ENCODE data around the gene ANKRD2.

ANKRD2 gene

DNA sequence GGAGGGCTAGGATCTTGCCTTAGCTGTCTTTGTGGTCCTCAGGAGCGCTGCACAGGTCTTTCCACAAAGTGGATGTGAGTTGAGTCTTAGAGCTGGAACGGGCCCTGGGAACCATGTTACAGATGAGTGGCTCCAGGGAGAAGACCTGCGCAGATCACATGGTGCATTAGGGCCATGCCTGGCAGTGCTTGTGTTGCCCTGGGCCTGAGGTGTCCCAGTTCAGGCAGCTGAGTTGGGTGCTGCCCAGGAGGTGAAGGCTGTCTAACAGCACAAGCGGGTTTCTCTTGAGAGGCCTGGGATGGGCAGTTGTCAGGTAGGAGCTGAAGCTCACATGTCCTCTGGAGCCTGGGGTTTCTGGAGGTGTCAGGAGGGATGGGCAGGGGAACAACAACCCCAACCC, 33.7 kb upstream of the ANKRD2 start:
- FAIRE-seq (no peak), DNase-seq (ENCODE audit: insufficient read length, low spot score) (no peak)
- TF ChIP-seq POLR2A (IDR thresholded peaks at IDR 0.05; ENCODE audit: low read depth, low read length): no peak

DNA sequence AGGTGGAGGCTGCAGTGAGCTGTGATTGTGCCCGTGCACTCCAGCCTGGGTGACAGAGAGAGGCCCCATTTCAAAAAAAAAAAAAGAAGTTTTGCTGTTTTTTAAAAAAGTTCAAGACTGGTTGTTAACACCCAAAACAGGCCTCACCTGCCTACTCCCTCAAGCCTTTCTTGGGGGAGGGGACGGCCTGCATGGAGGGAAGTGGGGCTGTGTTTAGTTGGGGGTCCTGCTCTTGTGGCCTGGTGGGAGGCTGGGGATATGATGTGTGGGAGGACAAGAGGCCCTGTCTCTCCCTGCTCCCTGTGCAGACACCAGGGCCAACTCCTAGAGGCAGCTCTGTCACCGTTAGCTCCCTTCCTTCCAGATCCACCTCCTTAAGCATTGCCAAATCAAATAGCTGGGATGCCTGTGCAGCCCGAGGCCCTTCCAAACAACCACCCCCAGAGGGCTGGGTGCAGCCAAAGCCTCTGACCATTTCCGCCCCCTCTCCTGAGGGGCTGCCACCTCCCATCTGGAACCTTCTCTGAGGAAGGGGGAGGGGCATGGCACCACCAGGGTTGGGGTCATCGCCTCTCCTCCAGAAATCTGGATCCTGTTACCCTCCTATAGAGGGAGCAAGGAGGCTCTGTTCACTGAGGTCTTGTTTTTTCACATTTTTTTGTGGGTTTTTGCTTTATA, 32.9 kb upstream of the ANKRD2 start:
- no peak for TF ChIP-seq POLR2A (IDR thresholded peaks at IDR 0.05; ENCODE audit: low read depth, low read length)
- DNase-seq (ENCODE audit: insufficient read length, low spot score) (no peak), FAIRE-seq (no peak)

DNA sequence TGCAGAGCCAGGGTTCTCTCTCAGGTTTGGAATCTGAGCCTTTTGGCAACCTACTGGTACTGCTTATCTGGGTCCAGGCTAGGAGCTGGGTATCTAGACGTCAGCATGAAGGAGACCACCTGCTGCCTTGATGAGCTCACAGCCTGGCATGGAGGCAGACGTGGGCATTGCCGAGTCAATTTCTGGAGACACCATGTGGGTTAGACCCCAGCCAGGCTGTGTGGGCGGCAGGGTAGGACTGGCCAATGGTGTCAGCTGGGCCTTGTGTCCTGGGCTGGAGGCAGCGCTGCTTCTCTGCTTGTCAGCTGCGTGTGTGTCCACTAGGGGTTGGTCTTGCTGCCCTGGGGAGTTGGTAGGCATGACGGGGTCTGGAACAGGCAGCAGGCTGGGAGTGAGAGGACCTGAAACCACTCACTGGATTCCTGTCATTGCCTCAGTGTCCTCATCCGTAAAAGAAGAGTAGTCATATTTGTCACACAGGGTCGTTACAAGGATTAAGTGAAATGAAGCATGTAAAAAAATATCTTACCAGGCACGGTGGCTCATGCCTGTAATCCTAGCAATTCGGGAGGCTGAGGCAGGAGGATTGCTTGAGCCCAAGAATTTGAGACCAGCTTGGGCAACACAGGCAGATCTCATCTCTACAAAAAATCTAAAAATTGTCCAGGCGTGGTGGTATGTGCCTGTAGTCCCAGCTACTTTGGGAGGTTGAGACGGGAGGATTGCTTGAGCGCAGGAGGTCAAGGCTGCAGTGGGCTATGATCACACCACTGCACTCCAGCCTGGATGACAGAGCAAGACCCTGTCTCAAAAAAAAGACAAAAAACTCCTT, 31.7 kb upstream of the ANKRD2 start:
- FAIRE-seq (no peak), DNase-seq (ENCODE audit: insufficient read length, low spot score) (no peak)
- TF ChIP-seq POLR2A (IDR thresholded peaks at IDR 0.05; ENCODE audit: low read depth, low read length): no peak

DNA sequence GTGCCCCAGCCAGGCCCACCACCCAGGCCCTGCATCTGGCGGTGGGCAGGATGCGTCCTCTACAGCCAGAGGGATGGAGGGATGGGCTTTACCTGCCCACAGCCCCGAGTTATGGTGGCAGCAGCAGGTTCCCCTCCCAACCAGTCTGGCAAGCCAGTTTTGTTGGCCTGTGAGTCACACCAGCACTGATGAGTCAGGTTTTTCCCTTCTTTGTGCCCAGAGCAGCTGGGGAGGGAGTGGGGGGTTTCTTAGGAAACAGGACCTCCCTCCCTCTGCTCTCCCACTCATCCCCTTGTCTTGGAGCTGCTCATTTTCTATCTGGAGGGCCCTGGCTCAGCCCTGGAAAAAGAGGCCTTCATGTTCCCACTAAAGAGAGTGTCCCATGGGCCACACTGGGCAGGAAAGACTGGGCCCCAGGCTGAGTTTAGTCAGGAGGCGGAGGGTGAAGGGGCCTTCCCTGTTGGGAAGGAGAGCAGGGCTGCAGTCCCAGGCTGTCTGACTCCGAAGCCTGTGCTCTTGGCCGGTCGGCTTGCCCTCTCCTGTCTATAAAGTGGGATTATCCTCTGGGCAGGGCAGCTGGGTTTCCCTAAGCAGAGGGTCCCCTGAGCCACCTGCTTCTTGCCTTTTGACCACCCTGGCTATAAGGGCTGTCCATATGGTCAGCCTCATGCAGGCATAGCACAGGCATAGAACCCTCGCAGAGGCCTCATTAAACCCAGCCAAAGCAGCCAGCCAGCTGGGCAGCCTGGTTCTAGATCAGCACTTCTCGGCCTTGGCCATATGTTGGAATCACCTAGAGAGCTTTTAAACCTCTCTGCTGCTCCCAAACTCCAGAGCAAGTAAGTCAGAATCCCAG, 30.2 kb upstream of the ANKRD2 start:
- peak; percentile 94 for DNase-seq (ENCODE audit: insufficient read length, low spot score)
- peak; percentile 10; the same call in 1 of the 2 replicates for TF ChIP-seq POLR2A (IDR thresholded peaks at IDR 0.05; ENCODE audit: low read depth, low read length)
- no peak for FAIRE-seq

DNA sequence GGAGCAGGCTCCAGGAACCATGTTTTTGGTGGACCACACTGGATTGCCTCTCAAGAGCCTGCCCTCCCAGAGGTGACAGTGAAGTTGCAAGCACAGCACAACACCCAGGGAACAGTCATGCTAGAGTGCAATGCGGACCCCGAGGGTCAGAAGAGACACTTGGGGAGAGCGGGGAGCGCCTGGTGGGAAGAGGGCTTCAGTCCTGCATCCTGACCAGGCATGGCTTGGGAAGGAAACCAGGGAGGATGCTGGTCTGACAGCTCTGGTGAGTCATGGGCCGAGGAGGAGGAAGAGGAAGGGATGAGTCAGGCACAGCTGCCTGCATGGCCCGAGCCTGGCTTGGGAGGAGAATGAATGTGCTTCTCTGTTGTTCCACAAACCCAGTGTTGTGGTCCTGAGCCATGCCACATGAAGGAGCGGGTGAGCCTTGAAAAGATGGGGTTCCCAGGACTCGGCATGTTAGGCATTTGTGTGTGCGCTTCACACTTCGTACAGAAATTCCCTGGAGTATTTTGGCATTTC, 29.5 kb upstream of the ANKRD2 start:
- FAIRE-seq: peak; percentile 92
- DNase-seq (ENCODE audit: insufficient read length, low spot score): peak; percentile 97
- TF ChIP-seq POLR2A (IDR thresholded peaks at IDR 0.05; ENCODE audit: low read depth, low read length): peak; percentile 67

DNA sequence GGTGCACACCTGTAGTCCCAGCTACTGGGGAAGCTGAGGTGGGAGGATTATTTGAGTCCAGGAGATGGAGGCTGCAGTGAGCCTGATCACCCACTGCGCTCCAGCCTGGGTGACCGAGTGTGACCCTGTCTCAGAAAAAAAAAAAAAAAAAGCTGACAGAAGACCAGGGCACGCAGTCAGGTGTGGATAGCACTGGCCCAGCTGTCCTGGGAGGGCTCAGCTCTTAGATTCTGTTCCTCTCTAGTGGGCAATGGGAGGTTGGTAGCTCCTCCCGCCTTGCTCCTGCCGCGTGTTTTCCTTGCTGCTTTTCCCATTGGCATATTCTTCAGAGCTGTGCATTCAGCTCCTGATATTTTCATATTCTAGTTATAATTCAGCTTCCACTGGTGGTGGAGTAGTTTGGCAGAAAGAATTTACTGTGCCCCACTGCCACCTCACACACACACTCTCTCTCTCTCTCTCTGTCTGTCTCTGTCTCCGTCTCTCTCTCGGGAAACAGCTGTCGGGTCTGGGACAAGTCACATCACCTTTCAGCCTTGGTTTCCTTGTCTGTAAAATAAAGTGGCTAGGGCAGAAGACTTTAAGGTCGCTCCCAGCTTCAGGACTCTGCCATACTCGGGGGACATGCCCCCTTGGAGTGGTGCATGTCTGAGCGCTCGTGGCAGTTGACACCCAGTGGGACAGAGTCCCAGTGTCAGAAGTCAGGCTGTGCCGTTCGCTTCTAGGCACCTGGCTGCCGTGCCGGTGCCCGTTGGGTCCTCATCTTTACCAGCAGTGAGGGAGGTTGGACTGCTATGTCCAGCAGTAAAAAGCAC, 25.9 kb upstream of the ANKRD2 start:
- DNase-seq (ENCODE audit: insufficient read length, low spot score) (no peak), FAIRE-seq (no peak)
- no peak for TF ChIP-seq POLR2A (IDR thresholded peaks at IDR 0.05; ENCODE audit: low read depth, low read length)

DNA sequence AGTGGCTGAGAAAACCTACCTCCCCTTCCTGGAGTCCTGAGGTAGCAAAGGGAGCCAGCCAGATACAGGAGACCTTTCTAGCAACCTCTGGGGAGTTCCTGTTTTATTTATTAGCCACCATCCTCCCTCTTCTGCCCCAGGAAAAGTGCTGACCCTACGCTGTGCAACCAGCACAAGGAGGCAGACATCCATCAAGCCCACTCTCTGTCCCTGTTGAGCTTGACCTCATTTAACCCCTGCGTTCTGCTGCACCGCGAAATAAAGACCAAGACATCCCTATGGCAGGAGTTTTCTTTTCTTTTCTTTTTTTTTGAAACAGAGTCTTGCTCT, 25.3 kb upstream of the ANKRD2 start:
- DNase-seq (ENCODE audit: insufficient read length, low spot score): no peak
- no peak for FAIRE-seq
- TF ChIP-seq POLR2A (IDR thresholded peaks at IDR 0.05; ENCODE audit: low read depth, low read length): no peak

DNA sequence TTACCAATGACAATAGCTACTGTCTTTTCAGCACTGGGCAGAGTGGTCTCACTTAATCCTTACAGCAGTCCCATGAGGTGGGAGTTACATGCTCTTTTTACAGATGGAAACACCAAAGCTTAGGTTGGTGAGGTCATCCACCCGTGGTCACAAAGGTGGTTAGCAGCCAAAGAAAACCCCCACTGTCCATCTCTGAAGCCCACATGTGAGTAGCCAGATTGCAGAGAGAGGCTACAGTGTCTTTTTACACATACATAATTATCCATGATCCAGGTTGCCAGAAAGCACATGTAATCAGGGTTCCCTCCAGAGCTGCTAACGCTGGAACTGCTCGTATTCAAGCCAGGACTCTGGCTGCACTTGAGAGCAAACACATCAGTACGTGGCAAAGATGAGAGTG, 24.6 kb upstream of the ANKRD2 start:
- FAIRE-seq (no peak), DNase-seq (ENCODE audit: insufficient read length, low spot score) (no peak)
- no peak for TF ChIP-seq POLR2A (IDR thresholded peaks at IDR 0.05; ENCODE audit: low read depth, low read length)

DNA sequence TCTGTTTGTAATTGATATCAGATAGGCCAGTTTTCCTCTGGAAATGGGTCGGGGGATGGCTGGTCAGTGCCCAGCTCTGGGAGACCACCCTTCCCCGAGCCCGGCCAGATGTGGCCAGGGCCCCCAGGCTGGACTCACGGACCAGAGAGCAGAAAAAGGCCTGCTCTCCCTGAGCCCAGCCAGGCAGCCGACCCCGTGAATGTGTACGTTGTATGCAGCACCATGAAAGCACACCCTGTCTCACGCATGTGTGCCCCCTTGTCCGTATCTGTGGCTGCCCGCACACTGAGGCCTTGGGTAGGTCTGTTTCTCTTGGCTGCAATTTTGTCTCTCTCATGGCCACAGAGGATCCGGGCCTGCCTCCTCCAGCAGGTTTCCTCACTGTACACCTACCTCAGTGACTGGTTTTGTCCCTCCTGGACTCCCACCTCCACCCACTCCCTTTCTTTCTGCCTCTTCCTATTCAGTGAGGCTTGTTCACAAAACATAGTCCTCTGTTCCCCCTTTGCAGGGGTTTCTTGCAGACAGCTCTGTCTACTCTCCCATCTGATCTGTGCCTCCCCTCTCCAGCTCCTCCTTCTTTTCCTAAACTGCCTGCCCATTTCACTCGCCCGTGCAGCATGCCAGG, 23.6 kb upstream of the ANKRD2 start:
- FAIRE-seq (no peak), DNase-seq (ENCODE audit: insufficient read length, low spot score) (no peak)
- TF ChIP-seq POLR2A (IDR thresholded peaks at IDR 0.05; ENCODE audit: low read depth, low read length): no peak

DNA sequence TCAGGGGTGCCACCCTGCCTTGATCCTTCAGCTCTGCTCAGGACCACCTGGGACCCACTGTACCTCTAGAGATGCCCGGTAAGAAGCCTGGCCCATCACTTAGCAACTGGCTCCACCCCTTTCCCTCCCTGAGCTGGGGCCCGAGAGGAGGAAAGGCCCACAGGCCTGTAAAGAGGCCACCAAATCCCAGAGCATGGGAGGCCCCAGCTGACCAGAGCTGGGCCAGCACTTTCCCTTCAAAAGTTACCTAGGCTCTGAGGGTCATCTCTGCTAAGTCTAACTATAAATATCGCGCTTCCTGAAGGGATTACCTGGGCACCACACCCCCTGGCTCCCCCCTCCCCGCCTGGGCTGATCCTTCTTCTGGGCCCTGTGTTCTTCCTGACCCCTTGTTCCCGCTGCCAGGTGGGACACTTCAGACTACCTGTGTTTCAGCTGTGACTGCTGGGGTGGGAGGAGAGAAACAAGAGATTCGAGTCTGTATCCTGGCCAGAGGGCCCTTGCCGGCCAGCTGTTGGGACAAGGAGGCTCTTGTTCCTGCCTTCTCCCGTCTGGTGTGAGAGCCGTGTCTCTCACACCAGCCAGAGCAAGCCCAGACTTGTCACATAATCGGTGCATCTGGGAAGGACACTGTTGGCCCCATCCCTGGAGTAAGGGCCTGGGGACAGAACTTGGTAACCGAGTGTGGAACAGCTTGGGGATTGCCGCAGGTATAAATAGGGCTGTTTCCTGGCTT, 22.8 kb upstream of the ANKRD2 start:
- TF ChIP-seq POLR2A (IDR thresholded peaks at IDR 0.05; ENCODE audit: low read depth, low read length): no peak
- DNase-seq (ENCODE audit: insufficient read length, low spot score): no peak

DNA sequence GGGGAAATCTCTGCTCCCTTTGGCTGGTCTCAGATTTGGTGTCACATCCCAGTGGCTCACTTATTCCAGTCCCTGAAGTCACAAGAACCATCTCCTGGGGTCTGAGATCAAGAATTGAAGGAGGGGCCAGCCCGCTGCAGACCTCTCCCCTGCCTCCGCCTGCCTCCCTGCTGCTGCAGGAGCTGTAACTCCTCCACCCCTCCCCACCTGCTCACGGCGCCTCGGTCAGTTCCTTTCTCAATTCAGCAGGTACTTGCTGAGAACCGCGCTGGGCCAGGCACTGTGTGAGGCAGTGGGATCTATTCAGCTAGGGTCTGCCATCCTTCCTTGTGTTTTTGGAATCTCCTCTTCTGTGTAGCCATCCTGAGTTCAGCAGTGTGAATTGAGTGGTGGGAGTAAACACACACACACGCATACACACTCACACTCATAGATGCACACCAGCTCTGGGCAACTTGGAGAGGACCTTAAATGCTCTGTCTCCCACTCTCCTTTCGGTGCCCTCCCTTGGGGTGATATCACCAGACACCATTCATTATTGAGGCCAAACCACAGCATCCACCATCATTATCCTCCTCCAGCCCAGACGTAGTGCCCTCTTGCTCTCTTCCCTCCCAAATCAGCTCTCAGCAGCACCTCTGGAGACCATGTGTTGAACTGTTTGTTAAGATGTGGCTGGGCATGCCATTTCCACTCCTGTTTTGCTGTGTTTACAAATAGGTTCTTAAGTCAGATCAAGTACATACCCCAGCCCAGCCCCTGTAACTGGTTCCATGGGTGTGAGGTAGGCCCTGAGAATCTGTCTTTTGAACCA, 22.0 kb upstream of the ANKRD2 start:
- FAIRE-seq (no peak), DNase-seq (ENCODE audit: insufficient read length, low spot score) (no peak)

More for the DNA sequence above, 22.8 kb upstream of the ANKRD2 start:
- no peak for FAIRE-seq

More for the DNA sequence above, 22.0 kb upstream of the ANKRD2 start:
- no peak for TF ChIP-seq POLR2A (IDR thresholded peaks at IDR 0.05; ENCODE audit: low read depth, low read length)

Measured in H54 (cell line).